Measurements from ENCODE around the gene GPR68. TPM values are rescaled to one million over a fixed set of nuclear protein-coding genes. Genes with fewer than 3 reads are reported as not detected.

GPR68 gene
- total and polyA plus RNA-seq, 2 donors (not counting 1 experiment from before 2014, with no cell fraction given) = 0.31 to 0.34 TPM

- Mint-ChIP-seq H3K4me3 (no peak overlapping the region), H3K27ac (no peak overlapping the region), H3K4me1 (peaks cover 24% of the 10 kb centered on the region), H3K27me3 (peaks cover 15% of the 10 kb centered on the region), H3K9me3 (ENCODE audit: insufficient read depth) (peaks cover 2% of the 10 kb centered on the region)
- Histone ChIP-seq H3K36me3 (replicated peaks in 1 of 2; ENCODE audit: control extremely low read depth in 1 of 2, control insufficient read depth in 1 of 2, extremely low read depth in 1 of 2, insufficient read depth in 2 of 2, low read length in 1 of 2) (no peaks in the 10 kb centered on the region), H3K9ac (ENCODE audit: low read length) (no peak overlapping the region), H3K79me2 (ENCODE audit: control insufficient read depth, insufficient read depth, low read length) (no peaks in the 10 kb centered on the region), H3K4me1 (ENCODE audit: control insufficient read depth in 2 of 2, insufficient read depth in 2 of 2, low read length in 2 of 2) (peaks cover 10 to 11% of the 10 kb centered on the region in 2 donors), H3K9me3 (ENCODE audit: control extremely low read depth in 1 of 3, control insufficient read depth in 2 of 3, insufficient read depth in 1 of 3, low read length in 2 of 3) (peaks cover 0 to 4% (median 0%) of the 10 kb centered on the region in 3 donors), H3K4me3 (ENCODE audit: control extremely low read depth in 1 of 5, extremely low read depth in 1 of 5, insufficient read depth in 1 of 5, low read depth in 2 of 5, low read length in 4 of 5) (no peak overlapping the region), H3K4me2 (replicated peaks; ENCODE audit: low read depth, low read length, poor library complexity, severe bottlenecking) (no peak overlapping the region), H4K20me1 (ENCODE audit: control insufficient read depth, insufficient read depth, low read length, poor library complexity, severe bottlenecking) (no peaks in the 10 kb centered on the region), H2AFZ (ENCODE audit: insufficient read depth, low read depth, low read length, poor library complexity, severe bottlenecking) (no peak overlapping the region), H3K27ac (ENCODE audit: low read length in 2 of 2) (no peak overlapping the region), H3K27me3 (replicated peaks in 1 of 4; ENCODE audit: control extremely low read depth in 1 of 4, control insufficient read depth in 3 of 4, insufficient read depth in 4 of 4, low read length in 3 of 4) (peaks cover 0 to 11% (median 3%) of the 10 kb centered on the region in 4 experiments)
- CTCF ChIA-PET = interaction anchor here (0.5 to 0.6 kb wide), 2 partner anchors 97 to 1866 kb away, joined by 3 to 4 read pairs; no protein-coding TSS in a partner anchor
- no peak for ATAC-seq (ENCODE audit: low read depth)
- no peak for DNase-seq
- POLR2A ChIA-PET = interaction anchor here (0.7 to 1.1 kb wide), 2 partner anchors 26 to 103 kb away, joined by 3 read pairs; no protein-coding TSS in a partner anchor
- TF ChIP-seq, protein P1, sequence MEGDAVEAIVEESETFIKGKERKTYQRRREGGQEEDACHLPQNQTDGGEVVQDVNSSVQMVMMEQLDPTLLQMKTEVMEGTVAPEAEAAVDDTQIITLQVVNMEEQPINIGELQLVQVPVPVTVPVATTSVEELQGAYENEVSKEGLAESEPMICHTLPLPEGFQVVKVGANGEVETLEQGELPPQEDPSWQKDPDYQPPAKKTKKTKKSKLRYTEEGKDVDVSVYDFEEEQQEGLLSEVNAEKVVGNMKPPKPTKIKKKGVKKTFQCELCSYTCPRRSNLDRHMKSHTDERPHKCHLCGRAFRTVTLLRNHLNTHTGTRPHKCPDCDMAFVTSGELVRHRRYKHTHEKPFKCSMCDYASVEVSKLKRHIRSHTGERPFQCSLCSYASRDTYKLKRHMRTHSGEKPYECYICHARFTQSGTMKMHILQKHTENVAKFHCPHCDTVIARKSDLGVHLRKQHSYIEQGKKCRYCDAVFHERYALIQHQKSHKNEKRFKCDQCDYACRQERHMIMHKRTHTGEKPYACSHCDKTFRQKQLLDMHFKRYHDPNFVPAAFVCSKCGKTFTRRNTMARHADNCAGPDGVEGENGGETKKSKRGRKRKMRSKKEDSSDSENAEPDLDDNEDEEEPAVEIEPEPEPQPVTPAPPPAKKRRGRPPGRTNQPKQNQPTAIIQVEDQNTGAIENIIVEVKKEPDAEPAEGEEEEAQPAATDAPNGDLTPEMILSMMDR (IDR thresholded peaks at IDR 0.05) = no peak
- no peak for TF ChIP-seq EZH2 (IDR thresholded peaks at IDR 0.05; ENCODE audit: borderline replicate concordance, insufficient read depth, low read depth, low read length, poor library complexity, severe bottlenecking)
- intact Hi-C loops (cut with micrococcal nuclease) = loop anchor here (5.0 kb wide), 1 partner anchor 34 kb away; no protein-coding TSS in a partner anchor
- 86% methylated on average over 4 of the region's 5 CpGs for WGBS (ENCODE audit: insufficient coverage)
Measured at GRCh38 chr14:91261115-91261514, 16.6 kb upstream of the GPR68 start.

DNA sequence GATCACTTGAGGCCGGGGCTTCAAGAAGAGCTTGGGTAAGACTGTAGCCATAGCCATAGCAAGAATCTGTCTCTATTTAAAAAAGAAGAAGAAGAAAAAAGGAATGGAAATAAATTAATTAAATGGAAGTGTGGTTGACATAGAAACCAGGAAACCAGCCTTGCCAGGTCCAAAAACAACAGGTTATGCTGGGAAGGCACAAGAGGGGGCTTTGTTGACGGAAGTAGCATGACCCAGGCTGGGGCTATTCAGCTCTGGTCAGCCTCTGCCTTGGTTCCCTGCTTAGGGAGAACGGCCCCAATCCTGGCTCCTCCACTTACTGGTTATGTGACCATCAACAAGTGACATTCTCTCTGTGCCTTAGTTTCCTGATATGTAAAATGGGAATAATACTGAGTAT lies 14.4 kb upstream of the GPR68 start:
- Histone ChIP-seq H3K9ac (ENCODE audit: low read length) (no peak overlapping the region), H3K36me3 (replicated peaks in 1 of 2; ENCODE audit: control extremely low read depth in 1 of 2, control insufficient read depth in 1 of 2, extremely low read depth in 1 of 2, insufficient read depth in 2 of 2, low read length in 1 of 2) (no peaks in the 10 kb centered on the region), H2AFZ (ENCODE audit: insufficient read depth, low read depth, low read length, poor library complexity, severe bottlenecking) (no peak overlapping the region), H3K4me1 (ENCODE audit: control insufficient read depth in 2 of 2, insufficient read depth in 2 of 2, low read length in 2 of 2) (peaks cover 8 to 10% of the 10 kb centered on the region in 2 donors), H3K27ac (ENCODE audit: low read length in 2 of 2) (no peak overlapping the region), H3K27me3 (replicated peaks in 1 of 4; ENCODE audit: control extremely low read depth in 1 of 4, control insufficient read depth in 3 of 4, insufficient read depth in 4 of 4, low read length in 3 of 4) (peaks cover 0 to 1% (median 0%) of the 10 kb centered on the region in 4 experiments), H3K79me2 (ENCODE audit: control insufficient read depth, insufficient read depth, low read length) (no peaks in the 10 kb centered on the region), H3K4me3 (ENCODE audit: control extremely low read depth in 1 of 5, extremely low read depth in 1 of 5, insufficient read depth in 1 of 5, low read depth in 2 of 5, low read length in 4 of 5) (no peak overlapping the region), H4K20me1 (ENCODE audit: control insufficient read depth, insufficient read depth, low read length, poor library complexity, severe bottlenecking) (no peaks in the 10 kb centered on the region), H3K9me3 (ENCODE audit: control extremely low read depth in 1 of 3, control insufficient read depth in 2 of 3, insufficient read depth in 1 of 3, low read length in 2 of 3) (peaks cover 0 to 4% (median 0%) of the 10 kb centered on the region in 3 donors), H3K4me2 (replicated peaks; ENCODE audit: low read depth, low read length, poor library complexity, severe bottlenecking) (no peak overlapping the region)
- Mint-ChIP-seq H3K9me3 (ENCODE audit: insufficient read depth) (peaks cover 2% of the 10 kb centered on the region), H3K4me3 (no peak overlapping the region), H3K4me1 (peaks cover 23% of the 10 kb centered on the region), H3K27ac (no peak overlapping the region), H3K27me3 (peaks cover 6% of the 10 kb centered on the region)
- intact Hi-C loops (cut with micrococcal nuclease) = no loop called here
- ATAC-seq (ENCODE audit: low read depth) (no peak), DNase-seq (no peak)
- POLR2A ChIA-PET = no interaction called here
- TF ChIP-seq, protein P1 (IDR thresholded peaks at IDR 0.05) = no peak
- TF ChIP-seq EZH2 (IDR thresholded peaks at IDR 0.05; ENCODE audit: borderline replicate concordance, insufficient read depth, low read depth, low read length, poor library complexity, severe bottlenecking) = no peak
- CTCF ChIA-PET = no interaction called here
- 100% methylated on average over 1 of the region's 3 CpGs for WGBS (ENCODE audit: insufficient coverage)
